Ishikawa (cell line): ENCODE data around the gene RNF217.

ENCODE experiments used
- CREB1 ChIP-seq: IDR thresholded peaks from 2 replicates; pipeline ENCODE4 v1.6.1; 2012; ENCODE audit warnings: low read depth
- EGR1 ChIP-seq: IDR thresholded peaks from 2 replicates; pipeline ENCODE4 v1.6.1; 2012
- EP300 ChIP-seq: IDR thresholded peaks from 2 replicates; pipeline ENCODE4 v1.6.1; 2012; ENCODE audit warnings: borderline replicate concordance
- FOXM1 ChIP-seq: IDR thresholded peaks from 2 replicates; pipeline ENCODE4 v1.6.1; 2012; ENCODE audit warnings: low read depth, borderline replicate concordance
- NFIC ChIP-seq: IDR thresholded peaks from 2 replicates; pipeline ENCODE4 v1.6.1; 2012
- RAD21 ChIP-seq: IDR thresholded peaks from 2 replicates; pipeline ENCODE4 v1.6.1; 2012; ENCODE audit warnings: low read depth
- TAF1 ChIP-seq: IDR thresholded peaks from 2 replicates; pipeline ENCODE4 v1.6.1; 2012; ENCODE audit warnings: low read depth, mild to moderate bottlenecking
- TEAD4 ChIP-seq: IDR thresholded peaks from 2 replicates; pipeline ENCODE4 v1.6.1; 2012
- YY1 ChIP-seq: IDR thresholded peaks from 2 replicates; pipeline ENCODE4 v1.6.1; 2012; ENCODE audit warnings: low read depth
- TF ChIP-seq, protein P1 (sequence below): IDR thresholded peaks from 2 replicates; pipeline ENCODE4 v1.6.1; 2012
- TF ChIP-seq, protein P2 (sequence below): IDR thresholded peaks from 2 replicates; pipeline ENCODE4 v1.6.1; 2012; ENCODE audit warnings: low read depth, mild to moderate bottlenecking
- TF ChIP-seq, protein P3 (sequence below): IDR thresholded peaks from 2 replicates; pipeline ENCODE4 v1.6.1; 2012

The RNF217 gene

GRCh38 chr6:125136378-125136777 lies 174.1 kb downstream of the RNF217 start:
- no peak for TF ChIP-seq EP300
- no peak for TF ChIP-seq TEAD4
- no peak for TF ChIP-seq YY1
- TF ChIP-seq, protein P1, sequence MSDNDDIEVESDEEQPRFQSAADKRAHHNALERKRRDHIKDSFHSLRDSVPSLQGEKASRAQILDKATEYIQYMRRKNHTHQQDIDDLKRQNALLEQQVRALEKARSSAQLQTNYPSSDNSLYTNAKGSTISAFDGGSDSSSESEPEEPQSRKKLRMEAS, result no peak
- no peak for TF ChIP-seq TAF1
- TF ChIP-seq, protein P2, sequence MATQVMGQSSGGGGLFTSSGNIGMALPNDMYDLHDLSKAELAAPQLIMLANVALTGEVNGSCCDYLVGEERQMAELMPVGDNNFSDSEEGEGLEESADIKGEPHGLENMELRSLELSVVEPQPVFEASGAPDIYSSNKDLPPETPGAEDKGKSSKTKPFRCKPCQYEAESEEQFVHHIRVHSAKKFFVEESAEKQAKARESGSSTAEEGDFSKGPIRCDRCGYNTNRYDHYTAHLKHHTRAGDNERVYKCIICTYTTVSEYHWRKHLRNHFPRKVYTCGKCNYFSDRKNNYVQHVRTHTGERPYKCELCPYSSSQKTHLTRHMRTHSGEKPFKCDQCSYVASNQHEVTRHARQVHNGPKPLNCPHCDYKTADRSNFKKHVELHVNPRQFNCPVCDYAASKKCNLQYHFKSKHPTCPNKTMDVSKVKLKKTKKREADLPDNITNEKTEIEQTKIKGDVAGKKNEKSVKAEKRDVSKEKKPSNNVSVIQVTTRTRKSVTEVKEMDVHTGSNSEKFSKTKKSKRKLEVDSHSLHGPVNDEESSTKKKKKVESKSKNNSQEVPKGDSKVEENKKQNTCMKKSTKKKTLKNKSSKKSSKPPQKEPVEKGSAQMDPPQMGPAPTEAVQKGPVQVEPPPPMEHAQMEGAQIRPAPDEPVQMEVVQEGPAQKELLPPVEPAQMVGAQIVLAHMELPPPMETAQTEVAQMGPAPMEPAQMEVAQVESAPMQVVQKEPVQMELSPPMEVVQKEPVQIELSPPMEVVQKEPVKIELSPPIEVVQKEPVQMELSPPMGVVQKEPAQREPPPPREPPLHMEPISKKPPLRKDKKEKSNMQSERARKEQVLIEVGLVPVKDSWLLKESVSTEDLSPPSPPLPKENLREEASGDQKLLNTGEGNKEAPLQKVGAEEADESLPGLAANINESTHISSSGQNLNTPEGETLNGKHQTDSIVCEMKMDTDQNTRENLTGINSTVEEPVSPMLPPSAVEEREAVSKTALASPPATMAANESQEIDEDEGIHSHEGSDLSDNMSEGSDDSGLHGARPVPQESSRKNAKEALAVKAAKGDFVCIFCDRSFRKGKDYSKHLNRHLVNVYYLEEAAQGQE, result no peak
- TF ChIP-seq, protein P3, sequence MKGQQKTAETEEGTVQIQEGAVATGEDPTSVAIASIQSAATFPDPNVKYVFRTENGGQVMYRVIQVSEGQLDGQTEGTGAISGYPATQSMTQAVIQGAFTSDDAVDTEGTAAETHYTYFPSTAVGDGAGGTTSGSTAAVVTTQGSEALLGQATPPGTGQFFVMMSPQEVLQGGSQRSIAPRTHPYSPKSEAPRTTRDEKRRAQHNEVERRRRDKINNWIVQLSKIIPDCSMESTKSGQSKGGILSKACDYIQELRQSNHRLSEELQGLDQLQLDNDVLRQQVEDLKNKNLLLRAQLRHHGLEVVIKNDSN, result no peak
- no peak for TF ChIP-seq FOXM1
- no peak for TF ChIP-seq RAD21
- TF ChIP-seq CREB1, result no peak
- TF ChIP-seq NFIC, result no peak

GRCh38 chr6:125138083-125138482 lies 175.8 kb downstream of the RNF217 start:
- no peak for TF ChIP-seq CREB1
- TF ChIP-seq EGR1, result no peak
- no peak for TF ChIP-seq RAD21
- TF ChIP-seq NFIC, result no peak
- TF ChIP-seq YY1, result no peak
- TF ChIP-seq, protein P1, result no peak
- TF ChIP-seq, protein P3, result no peak

- TF ChIP-seq, protein P3, result no peak
- no peak for TF ChIP-seq TAF1
Observed at GRCh38 chr6:125140808-125141207, 178.6 kb downstream of the RNF217 start.
